GM19351 (cell line): ENCODE measurements around the gene TRIP11.
A peak's percentile ranks its signal among the peaks of the same experiment; 100 is the strongest.
"Not testable (repeated sequence)": the region's sequence is repeated elsewhere in the genome, so short reads cannot be mapped to it uniquely, and the experiment has no call there.

Source experiments
- ATAC-seq: cut with Tn5 transposase; IDR thresholded peaks from one replicate; pipeline ENCODE4 v1.9.1; 2021; ENCODE audit warnings: mild to moderate bottlenecking, moderate library complexity; ENCODE audit not compliant: unreplicated experiment

Gene TRIP11

DNA sequence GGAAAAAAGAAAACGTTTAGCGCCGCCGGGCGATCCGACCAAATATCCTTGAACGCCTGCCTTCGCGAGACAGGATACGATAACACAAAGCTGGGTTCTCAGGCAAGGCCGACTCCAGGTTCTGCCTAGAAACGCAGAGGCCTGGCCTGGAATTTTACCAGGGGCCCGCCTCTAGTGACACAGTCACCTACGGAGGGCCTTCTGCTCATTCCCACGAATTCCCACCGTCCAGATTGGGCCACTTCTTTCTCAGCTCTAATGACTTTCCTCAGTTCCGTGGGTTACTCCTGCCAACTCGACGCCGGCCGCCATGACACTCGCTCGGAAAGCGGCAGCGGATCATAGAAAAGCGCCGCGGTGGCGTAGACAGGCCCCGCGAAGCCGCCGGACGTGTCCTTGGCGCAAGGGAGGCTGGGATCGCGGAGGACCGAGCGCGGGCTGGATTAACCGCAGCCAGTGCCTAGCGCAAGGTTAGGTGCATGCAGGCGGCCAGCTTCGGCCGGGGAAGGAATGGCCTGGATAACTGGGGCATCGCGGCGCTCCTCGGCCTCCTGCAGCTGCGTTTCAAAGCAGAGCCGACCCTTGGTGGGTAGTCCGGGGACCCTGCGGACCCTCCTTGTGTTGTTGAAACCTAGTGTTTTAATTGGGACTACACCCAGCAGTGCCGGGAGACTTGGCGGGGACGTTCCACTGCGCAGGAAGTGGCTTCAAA lies at the start of gene TRIP11:
Gene TRIP11 (minus strand): TSS at position 341 of the 712 bp plus-strand sequence. CDS start 374 bp downstream, outside the sequence.
- ATAC-seq, result peak; percentile 94

DNA sequence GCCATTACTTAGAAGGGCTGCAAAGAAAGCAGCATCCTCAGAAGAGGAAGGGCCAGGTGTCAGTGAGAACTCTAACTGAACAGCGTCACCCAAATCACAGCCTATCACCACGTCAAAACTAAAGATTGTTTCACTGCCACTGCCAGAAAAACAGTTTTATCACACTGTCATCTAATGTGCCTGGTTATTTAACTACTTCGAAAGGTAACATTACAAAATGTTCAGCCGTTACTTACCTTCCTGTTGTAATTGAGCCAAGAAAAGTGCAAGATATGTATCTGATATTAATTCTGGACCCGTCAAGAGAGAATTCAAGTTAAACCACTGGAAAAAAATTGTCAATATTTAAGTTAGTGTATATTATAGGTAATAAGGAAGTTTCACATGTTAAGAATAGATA lies 48.6 kb upstream of the TRIP11 start:
- no peak for ATAC-seq

DNA sequence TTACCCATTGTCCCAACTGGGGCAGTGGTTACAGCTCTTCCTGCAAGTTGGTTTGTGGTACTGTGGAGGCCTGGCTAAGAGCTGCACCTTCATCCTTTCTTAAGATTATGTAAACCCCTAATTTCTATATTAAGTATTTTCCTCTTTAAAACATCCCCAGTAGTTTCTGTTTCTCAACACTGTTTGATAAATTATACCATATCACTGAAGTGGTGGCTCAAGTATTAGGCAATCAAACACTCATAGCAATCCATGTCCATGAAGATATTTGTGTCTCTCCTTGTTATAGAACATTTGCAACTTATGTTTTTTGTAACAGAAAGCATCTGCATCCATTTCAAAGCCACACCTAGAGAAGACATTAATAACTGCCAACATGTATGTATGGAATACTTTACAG lies 34.7 kb upstream of the TRIP11 start:
- no peak for ATAC-seq

DNA sequence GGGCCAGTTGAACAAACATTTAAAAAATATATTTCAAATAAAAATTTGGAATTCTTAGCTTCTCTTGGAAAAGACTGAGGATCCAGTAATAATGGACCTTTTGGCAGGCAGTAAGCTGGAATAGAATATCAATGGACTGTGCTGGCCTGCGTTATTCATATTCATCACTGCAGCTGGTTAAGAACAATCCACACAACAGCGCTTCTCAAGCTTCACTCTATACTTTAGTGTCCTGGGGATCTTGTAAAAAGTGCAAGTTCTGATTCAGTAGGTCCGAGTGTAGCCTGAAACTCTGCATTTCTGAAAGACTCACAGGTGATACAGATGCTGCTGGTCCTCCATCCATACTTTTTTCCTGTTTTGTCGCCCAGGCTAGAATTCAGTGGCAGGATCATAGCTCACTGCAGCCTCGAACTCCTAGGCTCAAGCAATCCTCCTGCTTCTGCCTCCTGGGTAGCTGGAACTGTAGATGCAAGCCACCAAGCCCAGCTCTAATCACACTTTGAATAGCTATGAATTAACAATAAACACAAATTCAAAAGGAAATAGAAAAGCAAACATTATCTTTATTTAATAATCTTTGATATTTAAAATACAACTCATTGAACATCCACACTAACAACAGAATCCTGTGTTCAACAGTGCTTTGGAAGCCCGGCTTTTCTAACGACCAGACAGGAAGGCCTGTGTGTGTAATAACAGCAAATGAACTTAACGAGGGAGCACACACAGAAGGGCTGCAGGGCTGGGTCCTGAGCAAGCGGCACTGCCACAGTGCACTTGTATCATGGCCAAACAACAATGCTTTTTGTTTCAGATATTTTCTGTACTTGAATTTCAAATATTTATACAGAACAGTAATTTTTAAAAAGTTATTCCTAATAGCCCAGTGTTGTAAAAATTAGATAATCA lies 18.4 kb upstream of the TRIP11 start:
- no peak for ATAC-seq

DNA sequence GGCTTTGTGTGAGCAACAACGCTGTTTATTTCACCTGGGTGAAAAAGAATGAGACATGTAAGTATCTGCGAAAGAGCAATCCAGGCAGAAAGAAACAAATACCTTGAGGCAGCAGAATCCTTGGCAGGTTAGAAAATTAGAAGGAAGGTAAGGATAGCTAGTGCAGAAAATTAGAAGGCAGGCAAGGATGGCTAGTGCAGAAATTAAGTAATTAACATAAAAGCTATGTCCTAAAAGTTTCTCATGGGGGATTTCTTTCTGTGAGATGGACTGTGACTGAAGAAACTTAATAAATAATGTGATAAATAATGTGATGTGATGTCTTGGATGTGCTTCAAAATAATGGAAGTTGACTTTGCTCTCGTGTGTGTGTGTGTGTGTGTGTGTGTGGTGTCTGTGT lies 9.9 kb upstream of the TRIP11 start:
- ATAC-seq, result no peak

DNA sequence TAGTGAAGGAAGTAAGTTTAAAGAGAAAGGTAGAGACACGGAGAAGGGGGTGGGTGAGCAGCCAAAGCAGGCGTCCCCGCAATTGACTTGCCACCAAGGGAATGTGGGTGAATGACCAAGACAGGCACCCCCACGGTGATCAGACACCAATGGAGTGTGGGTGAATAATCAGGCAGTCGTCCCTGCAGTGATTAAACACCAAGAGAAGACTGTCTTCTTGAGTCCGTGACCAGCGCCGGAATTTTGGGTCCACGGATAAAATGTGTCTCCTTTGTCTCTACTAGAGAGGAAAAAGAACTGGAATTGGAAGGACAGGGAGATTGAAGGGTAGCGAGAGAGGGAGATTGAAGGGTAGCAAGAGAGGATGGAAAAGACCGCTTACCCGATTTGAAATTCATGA lies 9.4 kb upstream of the TRIP11 start:
- not testable (repeated sequence) for ATAC-seq

DNA sequence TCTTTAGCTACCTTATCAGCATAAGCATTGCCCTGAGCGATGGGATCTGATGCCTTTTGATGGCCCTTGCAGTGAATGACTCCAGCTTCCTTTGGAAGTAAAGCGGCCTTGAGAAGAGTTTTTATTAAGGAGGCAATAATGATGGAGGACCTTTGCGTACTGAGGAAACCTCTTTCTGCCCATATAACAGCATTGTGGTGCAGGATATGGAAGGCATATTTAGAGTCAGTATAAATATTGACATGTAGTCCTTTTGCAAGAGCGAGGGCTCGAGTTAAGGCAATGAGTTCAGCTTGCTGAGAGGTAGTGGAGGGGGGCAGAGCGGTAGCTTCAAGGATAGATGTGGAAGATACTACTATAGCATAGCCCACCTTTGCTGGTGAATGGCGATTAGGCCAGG lies 6.0 kb upstream of the TRIP11 start:
- ATAC-seq, result not testable (repeated sequence)

DNA sequence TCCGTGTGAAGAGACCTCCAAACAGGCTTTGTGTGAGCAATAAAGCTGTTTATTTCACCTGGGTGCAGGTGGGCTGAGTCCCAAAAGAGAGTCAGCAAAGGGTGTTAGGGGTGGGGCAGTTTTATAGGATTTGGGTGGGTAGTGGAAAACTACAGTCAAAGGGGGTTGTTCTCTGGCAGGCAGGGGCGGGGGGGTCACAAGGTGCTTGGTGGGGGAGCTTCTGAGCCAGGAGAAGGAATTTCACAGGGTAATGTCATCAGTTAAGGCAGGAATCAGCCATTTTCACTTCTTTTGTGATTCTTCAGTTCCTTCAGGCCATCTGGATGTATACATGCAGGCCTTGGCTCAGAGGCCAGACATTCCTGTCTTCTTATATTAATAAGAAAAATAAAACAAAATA lies 1.9 kb upstream of the TRIP11 start:
- not testable (repeated sequence) for ATAC-seq

DNA sequence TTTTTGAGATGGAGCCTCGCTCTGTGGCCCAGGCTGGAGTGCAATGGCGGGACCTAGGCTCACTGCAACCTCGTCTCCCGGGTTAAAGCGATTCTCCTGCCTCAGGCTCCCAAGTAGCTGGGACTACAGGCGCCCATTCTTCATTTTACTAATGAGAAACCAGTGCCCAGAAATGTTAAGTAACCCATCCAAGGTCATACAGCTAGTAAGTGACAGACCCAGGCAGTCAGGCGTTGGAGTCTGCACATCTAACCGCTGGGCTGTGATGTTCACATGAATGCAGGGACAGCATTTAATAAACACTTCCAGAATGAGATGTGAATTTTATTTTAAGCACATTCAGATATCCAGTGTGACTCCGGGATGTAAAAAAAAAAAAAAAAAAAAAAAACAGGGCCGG lies 1.3 kb upstream of the TRIP11 start:
- no peak for ATAC-seq

DNA sequence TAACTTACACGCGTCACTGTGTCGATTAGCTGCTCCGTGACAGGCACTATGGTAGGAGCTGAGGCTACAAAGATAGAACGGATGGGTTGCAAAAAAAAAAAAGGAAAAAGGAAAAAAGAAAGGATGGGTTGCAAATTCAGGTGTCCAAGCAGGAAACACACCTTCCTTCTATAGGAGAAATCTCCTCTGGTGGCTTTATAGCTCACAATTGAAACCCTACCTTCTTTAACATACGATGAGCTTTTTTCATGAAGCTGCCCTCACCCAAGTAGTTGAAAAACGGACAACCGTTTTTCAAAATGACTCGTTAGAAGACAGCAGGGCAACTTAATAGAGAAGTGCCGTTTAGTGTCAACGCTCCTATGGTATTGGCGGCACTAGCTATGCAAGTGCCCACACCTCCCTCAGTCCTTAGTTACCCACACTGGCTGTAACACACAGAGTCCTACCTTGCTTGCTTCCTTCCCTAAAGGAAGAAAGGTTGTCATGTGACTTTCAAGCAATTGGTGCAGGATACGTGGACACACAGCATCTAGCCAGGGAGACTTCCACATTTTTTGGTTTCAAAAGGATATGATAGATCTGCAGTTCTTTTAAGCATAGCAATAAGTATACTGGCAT lies 682 bp upstream of the TRIP11 start:
- peak; percentile 23 for ATAC-seq

DNA sequence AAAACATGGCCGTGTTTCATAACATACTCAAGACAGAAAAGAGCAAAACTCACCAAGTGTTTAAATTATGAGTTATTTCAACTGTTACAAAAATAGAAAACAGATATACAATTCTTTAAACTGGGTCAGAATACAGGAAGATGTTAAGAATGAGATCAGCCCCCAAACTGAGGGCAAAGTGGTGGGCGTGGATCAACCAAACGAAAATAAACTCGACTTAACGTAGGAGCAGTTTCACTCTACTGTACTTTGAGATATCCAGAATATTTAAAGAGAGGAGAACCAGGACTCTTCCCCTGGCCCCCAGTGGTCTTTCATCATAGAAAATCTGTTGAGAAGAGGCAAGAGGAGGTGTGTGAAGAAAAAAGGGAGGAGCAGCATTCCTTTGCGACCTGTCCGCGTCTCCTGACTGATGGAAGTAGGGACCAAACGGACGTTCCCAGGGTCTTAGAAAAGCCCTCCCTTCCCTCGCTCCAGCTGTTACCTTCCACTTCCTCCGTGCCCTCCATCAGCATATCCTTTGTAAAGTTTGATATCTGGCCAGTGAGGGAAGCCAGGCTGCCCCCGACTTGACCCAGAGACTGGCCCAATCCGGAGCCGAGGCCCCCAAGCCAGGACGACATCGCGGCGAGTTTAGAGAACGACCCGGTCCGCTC lies 668 bp downstream of the TRIP11 start:
- ATAC-seq, result peak; percentile 16

DNA sequence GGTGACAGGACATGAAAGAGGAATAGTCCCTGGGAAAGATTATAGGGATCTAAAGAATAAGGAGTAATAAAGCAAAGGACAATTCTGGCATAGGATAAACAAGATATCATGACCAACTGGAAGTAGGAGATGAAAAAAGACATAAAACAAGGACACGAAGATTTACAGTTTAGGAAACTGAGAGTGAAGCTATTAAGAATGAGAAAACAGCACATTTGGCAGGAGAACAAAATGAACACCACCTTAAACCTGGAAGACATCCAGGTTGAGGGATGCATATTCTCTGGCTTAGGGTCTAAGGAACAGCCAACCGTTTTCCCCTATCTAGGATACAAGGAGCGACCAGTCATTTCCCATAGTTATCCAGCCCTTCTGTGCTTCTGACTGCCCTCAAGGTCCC lies 1.9 kb downstream of the TRIP11 start:
- no peak for ATAC-seq

DNA sequence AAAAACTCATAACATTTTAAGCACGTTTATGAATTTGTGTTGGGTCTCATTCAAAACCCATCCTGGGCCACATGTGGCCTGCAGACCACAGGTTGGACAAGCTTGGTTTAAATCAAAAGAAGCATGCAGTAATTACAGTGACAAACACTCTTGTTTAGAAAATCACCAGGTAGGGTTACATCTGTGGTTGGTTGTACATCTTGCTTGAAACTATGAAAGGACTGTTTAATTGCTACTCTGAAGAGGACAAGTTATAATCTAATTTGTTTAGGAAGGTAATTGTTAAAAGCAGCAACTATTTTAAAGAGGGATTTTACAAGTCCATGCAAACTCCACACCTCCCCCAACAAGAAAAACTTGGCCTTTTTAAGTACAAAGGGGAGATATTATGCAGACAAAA lies 4.0 kb downstream of the TRIP11 start:
- ATAC-seq, result no peak

DNA sequence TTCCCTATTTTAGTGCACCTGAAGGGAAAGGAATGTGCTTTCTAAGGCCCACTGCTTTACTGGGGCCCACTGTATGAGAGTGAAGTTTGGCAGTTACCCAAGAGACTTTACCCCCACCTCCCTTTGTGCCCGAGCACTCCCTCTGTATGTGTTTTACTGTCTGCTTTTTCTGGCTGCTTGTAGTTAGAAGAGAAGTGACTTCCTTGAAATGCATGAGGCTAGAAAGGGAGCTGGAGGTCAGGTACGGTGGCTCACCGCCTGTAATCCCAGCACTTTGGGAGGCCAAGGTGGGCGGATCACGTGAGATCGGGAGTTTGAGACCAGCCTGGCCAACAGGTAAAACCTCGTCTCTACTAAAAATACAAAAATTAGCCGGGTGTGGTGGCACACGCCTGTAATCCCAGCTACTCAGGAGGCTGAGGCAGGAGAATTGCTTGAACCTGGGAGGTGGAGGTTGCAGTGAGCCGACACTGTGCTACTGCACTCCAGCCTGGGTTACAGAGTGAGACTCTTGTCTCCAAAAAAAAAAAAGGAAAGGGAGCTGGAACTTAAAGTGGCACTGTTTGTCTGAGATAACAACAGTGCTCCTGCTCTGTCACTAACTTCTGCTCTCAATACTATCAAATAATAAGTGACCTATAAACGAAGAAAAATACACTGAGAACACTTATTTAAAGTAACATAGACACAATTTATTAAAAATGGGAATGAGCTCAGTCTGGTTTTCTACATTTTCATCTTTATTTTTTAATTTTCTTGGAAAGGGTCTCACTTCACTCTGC lies 5.8 kb downstream of the TRIP11 start:
- no peak for ATAC-seq

DNA sequence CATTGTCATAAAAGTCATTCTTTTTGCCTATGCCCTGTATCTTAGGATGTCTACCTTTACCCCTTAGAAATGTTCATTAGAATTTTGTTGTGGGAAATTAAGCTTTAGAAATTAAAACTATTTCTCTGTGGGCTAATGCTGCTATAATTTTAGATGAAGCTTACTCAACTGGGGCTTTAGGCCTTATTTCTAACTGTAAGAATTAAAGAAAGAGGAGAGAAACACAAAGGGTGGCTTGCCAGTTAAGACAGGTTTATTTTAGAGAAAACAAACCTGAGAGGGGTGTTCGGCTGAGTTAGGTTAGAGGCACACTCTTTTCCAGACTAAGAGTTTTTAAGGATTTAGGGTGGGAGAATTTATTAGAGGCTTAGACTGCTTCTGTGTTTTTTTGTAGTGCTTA lies 6.4 kb downstream of the TRIP11 start:
- no peak for ATAC-seq

DNA sequence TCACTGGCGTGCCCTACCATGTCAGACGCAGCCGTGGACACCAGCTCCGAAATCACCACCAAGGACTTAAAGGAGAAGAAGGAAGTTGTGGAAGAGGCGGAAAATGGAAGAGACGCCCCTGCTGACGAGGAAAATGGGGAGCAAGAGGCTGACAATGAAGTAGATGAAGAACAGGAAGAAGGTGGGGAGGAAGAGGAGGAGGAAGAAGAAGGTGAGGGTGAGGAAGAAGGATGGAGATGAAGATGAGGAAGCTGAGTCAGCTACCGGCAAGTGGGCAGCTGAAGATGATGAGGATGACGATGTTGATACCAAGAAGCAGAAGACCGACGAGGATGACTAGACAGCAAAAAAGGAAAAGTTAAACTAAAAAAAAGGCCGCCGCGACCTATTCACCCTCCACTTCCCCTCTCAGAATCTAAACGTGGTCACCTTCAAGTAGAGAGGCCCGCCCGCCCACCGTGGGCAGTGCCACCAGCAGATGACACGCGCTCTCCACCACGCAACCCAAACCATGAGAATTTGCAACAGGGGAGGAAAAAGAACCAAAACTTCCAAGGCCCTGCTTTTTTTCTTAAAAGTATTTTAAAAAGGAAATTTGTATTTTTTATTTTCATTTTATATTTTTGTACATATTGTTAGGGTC lies 13.2 kb downstream of the TRIP11 start:
- ATAC-seq, result no peak

DNA sequence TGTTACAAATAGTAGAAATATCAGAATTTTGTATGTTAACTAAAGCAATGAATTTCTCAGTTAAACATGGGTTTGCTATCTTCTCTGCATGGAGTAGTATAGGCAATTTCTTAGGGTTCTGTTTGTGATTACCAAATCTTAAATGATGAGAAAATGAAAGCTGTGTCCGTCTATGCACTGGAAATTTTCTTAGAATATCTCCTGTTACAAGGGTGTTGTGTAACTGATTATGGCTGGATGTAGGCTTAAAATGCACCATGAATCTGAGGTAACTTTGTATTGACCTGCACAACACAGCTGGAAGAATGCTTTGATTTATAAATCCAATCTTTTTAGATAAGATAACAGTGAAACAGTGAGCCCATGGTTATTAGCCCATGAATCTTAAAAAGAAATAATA lies 17.8 kb downstream of the TRIP11 start:
- ATAC-seq, result no peak

DNA sequence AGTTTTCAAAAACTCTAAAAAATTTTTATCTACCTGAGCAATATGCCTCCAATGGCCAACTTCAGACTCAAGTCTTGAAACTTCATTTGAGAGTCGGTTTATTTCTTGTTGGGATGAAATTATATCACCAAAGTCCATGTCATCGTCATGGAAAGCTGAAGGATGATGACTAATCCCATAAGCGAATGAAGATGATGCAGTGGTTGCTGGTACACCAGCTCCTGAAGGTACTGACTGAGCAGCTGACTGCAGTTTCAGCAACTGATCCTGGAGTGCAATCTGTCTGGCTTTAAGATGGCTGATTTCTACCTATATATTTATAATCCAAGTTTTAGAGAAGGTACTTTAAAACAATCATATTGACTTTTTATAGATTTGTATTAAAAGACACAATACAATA lies 18.3 kb downstream of the TRIP11 start:
- no peak for ATAC-seq

DNA sequence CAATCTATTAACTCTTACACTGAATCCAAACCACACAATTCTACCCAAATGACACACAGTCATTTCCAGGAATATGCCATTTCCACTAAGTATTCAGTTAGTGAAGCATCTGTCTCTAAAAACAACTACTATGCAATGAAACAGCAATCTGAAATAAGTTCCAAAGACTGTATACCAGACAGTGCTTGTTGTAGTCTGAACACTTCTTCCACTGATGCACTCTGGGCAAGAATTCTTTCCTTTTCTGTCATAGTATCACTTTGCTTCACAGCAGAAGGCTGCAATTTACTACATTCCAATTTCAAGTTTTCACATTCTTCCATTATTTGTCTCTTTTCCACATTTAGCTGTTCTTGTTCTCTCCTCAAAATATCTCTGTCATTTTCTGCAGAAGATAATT lies 25.8 kb downstream of the TRIP11 start:
- no peak for ATAC-seq
